ENCODE results near the gene MAPK14. TPM values are rescaled to one million over a fixed set of nuclear protein-coding genes. Genes with fewer than 3 reads are reported as not detected.

Gene MAPK14
- total and polyA plus RNA-seq, 12 donors, result 11.3 to 119 (median 49.3) TPM

GRCh38 chr6:36139991-36140710 is 112.5 kb downstream of the MAPK14 start:
- H3K36me3 ChIP-seq (replicated peaks in 1 of 2), result peaks cover 0 to 45% of the 10 kb centered on the region in 2 donors
- TF ChIP-seq CTCF (IDR thresholded peaks at IDR 0.05) (no peak), POLR2A (IDR thresholded peaks at IDR 0.05) (peak in 1 of 2 donors; percentile 25)
- peak in 5 of 7 donors; percentile 50 to 79 (median 58) for DNase-seq
- WGBS, 4 donors, result 49 to 64% (median 56%) methylated on average over 7 to 8 of the region's 8 CpGs
- H3K4me1 ChIP-seq (replicated peaks in 1 of 2), result peaks cover 9 to 17% of the 10 kb centered on the region in 2 donors
- no peak overlapping the region for H3K4me3 ChIP-seq
- peak overlapping the region; percentile 9 to 33 (median 28) for H3K27ac ChIP-seq
- H3K27me3 ChIP-seq, result no peaks in the 10 kb centered on the region
- H3K9me3 ChIP-seq (replicated peaks in 1 of 3), result no peaks in the 10 kb centered on the region
- intact Hi-C loops (cut with DNase I), result loop anchor here in 1 of 2 donors (10.0 kb wide), 2 partner anchors 55 to 225 kb away; partner anchors contain the start of gene BRPF3

- Histone ChIP-seq H3K27me3 (no peaks in the 10 kb centered on the region), H3K9me3 (replicated peaks in 1 of 3) (no peaks in the 10 kb centered on the region), H3K36me3 (replicated peaks in 1 of 2) (peaks cover 0 to 36% of the 10 kb centered on the region in 2 donors), H3K4me3 (no peak overlapping the region), H3K27ac (no peak overlapping the region), H3K4me1 (replicated peaks in 1 of 2) (peaks cover 9 to 17% of the 10 kb centered on the region in 2 donors)
- intact Hi-C loops (cut with DNase I), result no loop called here
- 77 to 95% (median 92%) methylated on average over 4 of the region's 4 CpGs for WGBS, 4 donors
- no peak for TF ChIP-seq CTCF (IDR thresholded peaks at IDR 0.05)
- no peak for TF ChIP-seq POLR2A (IDR thresholded peaks at IDR 0.05)
- DNase-seq, result no peak
Measured at GRCh38 chr6:36141091-36141490, 113.5 kb downstream of the MAPK14 start.

GRCh38 chr6:36141961-36142360 is 114.4 kb downstream of the MAPK14 start:
- intact Hi-C loops (cut with DNase I), result no loop called here
- TF ChIP-seq CTCF (IDR thresholded peaks at IDR 0.05) (no peak), POLR2A (IDR thresholded peaks at IDR 0.05) (no peak)
- DNase-seq, result no peak
- Histone ChIP-seq H3K4me1 (replicated peaks in 1 of 2) (peaks cover 9 to 25% of the 10 kb centered on the region in 2 donors), H3K27me3 (no peaks in the 10 kb centered on the region), H3K4me3 (no peak overlapping the region), H3K36me3 (replicated peaks in 1 of 2) (peaks cover 0 to 27% of the 10 kb centered on the region in 2 donors), H3K9me3 (replicated peaks in 1 of 3) (no peaks in the 10 kb centered on the region), H3K27ac (no peak overlapping the region)
- WGBS, 4 donors, result 81 to 100% (median 95%) methylated on average over 4 of the region's 4 CpGs

- Histone ChIP-seq H3K9me3 (replicated peaks in 1 of 3) (no peaks in the 10 kb centered on the region), H3K4me1 (replicated peaks in 1 of 2) (peaks cover 9 to 25% of the 10 kb centered on the region in 2 donors), H3K27me3 (no peaks in the 10 kb centered on the region), H3K27ac (no peak overlapping the region), H3K4me3 (no peak overlapping the region), H3K36me3 (replicated peaks in 1 of 2) (peaks cover 0 to 19% of the 10 kb centered on the region in 2 donors)
- intact Hi-C loops (cut with DNase I), result no loop called here
- 89 to 96% (median 93%) methylated on average over 7 to 13 of the region's 13 CpGs for WGBS, 4 donors
- DNase-seq, result peak in 1 of 7 donors; percentile 21
- TF ChIP-seq CTCF (IDR thresholded peaks at IDR 0.05) (no peak), POLR2A (IDR thresholded peaks at IDR 0.05) (no peak)
Measured at GRCh38 chr6:36142971-36143838, 115.6 kb downstream of the MAPK14 start.
